Loucy (cell line): ENCODE measurements around the gene H6PD.

Source experiments
- CTCF ChIP-seq: fragments of 200-600 bp; sonication (generic); conservative IDR thresholded peaks from 2 replicates; pipeline ENCODE4 v1.5.1; 2014; ENCODE audit warnings: mild to moderate bottlenecking, antibody characterized with exemption, low read length
- EZH2phosphoT487 ChIP-seq: fragments of 200-600 bp; IDR thresholded peaks from 2 replicates; pipeline ENCODE4 v1.6.1; 2018; ENCODE audit warnings: antibody characterized with exemption, mild to moderate bottlenecking, moderate library complexity, borderline replicate concordance

DNA sequence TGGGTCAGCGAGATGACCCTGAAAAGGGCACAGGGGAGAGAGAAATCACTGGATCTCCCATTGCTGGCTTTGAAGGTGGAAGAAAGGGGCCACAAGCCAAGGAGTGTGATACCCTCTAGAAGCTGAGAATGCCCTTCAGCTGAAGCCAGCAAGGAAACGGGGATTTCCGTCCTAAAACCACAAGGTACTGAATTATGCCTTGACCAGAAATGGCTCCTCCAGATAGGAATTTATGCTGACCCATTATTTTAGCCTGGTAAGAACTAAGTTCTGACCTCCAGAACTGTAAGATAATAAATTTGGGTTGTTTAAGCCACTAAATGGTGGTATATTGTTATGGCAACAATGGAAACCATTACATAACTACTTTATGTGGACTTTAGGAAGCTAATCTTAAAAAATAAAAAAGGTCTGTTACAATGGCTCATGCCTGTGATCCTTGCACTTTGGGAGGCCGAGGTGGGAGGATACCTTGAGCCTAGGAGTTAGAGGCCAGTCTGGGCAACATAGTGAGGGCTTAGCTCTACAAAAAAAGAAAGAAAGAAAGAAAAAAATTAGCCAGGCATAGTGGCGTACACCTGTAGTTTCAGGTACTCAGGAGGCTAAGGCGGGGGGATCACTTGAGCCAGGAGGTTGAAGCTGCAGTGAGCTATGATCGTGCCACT, 3.6 kb upstream of the H6PD start:
- no peak for TF ChIP-seq CTCF
- TF ChIP-seq EZH2phosphoT487: no peak
